Muscle of arm (tissue), 12 donors: ENCODE data around the gene QRSL1. TPM values are rescaled to one million over a fixed set of nuclear protein-coding genes. Genes with fewer than 3 reads are reported as not detected.
"Not testable (repeated sequence)": the region's sequence is repeated elsewhere in the genome, so short reads cannot be mapped to it uniquely, and the experiment has no call there.

Source experiments
- DNase-seq: peaks from one replicate; pipeline ENCODE4 v3.0.0-alpha.2; 2013
- polyA plus RNA-seq, 12 donors: library from polyadenylated mRNA; unstranded; fragments of 120-200 nt; gene quantifications; one replicate each; pipeline ENCODE4 v1.2.1, GENCODE V29; 2013; ENCODE audit not compliant: insufficient read length in 12 of 12

The QRSL1 gene
- polyA plus RNA-seq, 12 donors = 9.1 to 19.2 (median 14.2) TPM; not detected in 1

DNA sequence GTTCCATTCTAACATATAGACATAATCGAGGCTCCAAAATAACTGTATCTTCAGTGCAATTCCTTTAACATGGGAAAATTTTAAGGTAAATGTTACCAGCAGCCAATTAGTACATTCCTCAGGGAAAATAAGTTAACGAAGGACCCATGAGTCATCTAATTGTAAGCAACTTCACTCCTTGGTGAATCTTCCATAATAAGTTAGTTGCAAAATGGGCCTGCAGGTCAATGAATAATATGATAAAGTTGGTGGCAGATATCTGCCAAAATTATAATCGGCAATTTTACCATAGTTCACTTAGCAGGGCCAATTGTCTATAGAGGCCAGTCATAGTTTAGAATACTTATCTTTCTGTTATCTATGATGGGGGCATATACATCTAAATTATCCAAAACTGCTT lies 42.3 kb downstream of the QRSL1 start:
- no peak for DNase-seq

DNA sequence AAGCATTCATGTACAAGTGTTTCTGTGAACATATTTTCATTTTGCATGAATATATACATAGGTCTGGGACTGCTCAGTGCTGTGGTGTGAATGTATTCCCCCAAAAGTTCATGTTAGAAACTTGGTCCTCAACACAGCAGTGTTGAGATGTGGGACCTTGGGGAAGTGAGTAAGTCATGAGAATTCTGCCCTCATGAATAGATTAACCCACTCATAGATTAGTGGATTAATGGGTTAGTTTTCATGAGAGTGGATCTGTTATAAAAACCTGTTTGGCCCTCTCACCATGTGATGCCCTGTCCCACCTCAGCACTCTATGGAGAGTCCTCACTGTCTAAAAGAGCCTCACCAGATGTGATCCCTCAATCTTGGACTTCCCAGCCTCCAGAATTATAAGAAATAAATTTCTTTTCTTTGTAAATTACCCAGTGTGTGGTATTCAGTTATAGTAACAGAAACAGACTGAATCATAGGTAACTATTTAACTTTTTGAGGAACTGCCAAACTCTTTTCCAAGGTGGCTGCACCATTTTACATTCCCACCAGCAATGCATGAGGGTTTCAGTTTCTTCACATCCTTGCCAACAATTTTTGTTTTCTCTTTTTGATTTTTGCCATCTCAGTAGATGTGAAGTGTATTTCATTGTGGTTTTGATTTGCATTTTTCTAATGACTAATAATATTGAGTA lies 45.3 kb downstream of the QRSL1 start:
- no peak for DNase-seq

DNA sequence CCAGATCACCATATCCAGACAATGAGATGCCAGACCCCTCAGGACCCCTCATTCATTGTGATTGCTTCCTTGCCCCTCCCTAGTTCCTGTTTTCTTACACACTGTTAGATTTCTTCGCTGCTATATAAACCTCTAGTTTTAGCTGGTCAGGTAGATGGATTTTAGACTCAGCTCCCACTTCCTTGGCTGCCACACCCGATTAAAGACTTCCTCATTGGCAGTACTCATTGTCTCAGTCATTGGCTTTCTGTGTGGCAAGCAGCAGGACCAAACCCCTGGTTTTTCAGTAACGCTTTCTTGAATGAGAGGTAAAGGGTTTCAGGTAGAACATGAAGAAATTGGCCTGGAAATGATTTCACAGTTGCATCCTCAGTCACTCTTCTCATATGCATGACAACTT lies 47.9 kb downstream of the QRSL1 start:
- no peak for DNase-seq

DNA sequence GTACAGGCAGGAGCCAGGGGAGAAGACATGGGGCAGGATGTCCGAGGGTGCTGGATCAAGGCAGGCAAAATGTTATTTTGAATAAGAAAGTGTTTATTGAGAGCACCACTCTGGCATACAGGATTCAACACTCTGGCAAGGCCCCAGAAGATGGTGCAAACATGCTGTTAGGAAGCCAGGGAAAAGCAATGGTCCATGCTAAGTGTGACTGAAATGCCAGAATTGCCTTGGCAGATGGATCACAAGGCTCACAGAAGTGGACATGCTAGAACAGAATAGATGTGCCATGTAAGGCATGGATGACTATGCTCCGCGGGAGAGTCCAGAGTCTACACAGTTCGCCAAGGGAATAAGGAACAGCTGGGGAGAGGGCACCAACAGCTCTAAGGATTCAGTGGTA lies 54.6 kb downstream of the QRSL1 start:
- DNase-seq = no peak

DNA sequence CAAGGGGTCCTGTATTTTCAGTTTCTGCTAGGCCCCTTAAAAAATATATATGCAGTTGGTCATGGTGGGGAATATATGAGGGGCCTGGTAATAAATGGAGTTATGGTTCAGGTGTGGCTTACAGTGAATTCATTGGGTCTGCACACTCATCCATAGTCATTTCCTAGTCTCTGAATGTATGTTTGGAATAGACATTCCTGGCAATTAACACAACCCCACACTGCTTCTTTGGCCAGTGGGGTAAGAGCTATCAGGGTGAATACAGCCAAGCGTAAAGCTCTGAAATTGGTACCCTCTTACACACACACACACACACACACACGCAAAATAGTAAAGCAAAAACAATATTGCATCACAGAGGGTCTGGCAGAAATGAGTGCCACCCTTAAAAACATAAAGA lies 56.5 kb downstream of the QRSL1 start:
- no peak for DNase-seq

DNA sequence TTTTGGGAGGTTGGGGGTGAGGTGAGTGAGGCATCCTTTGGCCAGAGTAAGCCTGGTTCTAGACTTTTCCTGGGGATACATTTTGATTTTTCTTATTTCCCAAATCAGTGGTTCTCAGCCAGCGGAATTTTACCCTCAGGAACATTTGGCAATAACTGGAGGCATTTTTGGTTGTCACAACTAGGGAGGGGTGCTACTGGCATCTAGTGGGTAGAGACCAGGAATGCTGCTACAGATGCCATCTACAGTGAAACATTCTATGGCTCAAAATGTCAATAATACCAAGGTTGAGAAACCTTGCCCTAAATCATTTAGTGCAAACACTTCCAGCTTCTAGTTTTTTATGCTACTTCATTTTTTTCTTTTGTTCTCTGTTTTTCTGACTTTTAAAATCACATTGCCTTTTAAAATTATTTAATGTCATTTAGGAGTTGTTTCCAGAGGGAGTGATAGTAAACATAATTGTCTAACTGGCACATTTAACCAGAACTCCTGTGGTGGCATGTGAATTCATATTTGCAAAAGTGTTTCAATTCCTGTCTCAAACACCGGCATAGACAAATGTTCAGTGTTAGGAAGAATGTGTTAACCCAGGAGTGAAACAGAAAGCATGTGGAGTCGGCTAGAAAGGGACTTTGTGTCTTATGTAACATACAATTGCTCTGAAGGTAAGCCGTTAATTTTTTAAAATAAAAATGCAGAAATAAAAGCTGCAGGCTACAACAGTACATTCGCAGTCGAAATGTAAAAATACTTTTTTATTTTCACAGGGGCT lies 59.0 kb downstream of the QRSL1 start:
- no peak for DNase-seq

DNA sequence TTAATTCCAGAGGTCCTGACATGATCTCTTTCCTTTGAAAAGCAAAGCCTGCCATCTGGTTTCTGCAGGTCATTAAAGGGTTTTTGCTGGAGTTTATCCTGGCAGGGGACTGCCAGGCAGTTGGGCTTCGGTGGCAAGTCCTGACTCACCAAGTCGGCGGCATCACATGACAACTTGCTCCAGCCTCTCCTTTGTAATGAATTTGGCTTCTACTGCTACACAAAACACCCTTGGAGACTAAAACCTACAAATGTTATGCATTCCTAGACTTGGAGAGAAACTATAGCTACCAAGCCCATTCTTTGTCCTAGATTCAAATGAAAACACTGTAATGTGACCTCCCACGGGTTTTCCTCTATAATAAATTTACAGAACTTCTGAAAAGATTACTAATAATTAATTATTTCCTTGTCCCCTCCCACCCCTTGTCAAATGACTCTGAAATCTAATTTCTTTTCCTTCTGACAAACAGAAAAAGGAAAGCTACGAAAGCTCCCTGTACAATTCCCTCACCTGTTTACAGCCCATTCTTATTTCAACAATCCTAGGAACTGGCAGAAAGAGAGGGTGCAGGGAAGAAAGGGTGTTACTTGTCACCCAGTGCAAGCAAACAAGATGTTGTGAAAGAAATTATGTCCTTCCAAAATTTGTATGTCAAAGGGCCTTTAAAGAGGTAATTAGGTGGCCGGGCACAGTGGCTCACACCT lies 62.9 kb downstream of the QRSL1 start:
- DNase-seq = no peak

DNA sequence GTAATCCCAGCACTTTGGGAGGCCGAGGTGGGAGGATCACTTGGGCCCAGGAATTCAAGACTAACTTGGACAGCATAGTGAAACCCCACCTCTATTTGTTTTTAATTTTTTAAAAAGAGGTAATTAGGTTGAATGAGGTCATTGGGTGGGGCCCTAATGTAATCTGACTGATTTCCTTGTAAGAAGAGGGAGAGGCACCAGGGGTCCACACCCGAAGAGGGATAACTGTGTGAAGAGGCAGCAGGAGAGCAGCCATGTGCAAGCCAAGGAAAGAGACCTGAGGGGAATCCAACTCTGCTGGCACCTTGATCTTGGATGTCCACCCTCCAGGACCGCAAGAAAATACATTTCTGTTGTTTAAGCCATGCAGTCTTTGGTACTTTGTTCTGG lies 63.4 kb downstream of the QRSL1 start:
- DNase-seq = no peak

DNA sequence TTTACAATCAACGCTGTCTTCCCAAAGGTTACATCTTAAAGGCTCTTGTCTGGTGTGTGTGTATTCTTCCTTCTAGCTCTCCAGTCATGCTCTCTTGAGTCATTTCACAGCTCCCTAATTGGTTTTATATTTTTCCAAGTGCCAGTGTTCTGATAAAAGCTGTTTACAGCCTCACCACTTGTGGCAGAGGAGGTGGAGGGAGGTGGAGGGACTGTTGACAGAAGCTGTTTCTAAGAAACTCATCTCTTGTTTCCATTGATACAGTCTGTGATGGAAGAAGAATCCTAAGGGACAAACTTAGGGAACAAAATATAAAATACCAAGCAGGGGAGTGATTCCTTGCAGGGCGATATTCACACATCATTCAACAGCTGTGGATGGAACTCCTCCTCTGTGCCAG lies 64.0 kb downstream of the QRSL1 start:
- no peak for DNase-seq

DNA sequence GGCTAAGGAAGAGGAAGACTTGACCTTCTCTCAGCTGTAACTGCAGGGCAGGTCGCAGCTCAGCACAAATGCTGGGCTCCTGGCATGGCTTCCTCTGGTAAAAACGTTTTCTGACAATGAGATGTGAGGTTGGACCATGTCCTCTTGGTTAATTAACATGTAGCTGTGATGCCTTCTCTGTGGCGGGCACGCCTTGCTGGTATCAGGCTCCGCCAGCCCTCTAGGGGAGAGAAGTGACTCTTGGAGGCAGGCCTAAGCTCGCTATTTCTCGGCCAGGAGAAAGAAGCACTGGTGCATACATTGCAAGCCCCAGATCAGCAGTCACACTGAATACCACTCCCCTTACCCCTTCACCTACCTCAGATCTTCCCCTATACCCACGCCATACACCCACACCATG lies 65.0 kb downstream of the QRSL1 start:
- DNase-seq = no peak

DNA sequence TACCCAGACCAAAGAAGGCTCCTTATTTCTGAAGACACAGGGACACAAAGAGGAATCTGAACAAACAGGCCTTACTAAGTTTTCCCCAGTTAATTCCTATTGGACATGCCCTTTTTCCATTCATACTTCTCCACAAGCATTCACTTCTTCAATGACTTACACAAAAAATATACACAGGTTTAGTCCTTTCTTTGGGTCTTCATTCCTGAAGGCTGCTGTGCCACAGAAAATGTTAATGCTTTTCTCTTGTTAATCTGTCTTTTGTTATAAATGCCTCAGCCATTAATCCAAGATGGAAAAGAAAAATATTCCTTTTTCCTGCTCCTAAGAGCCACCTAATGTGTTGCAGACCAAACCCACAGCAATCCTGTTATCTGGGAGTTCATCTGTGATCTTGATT lies 71.2 kb downstream of the QRSL1 start:
- DNase-seq = no peak

DNA sequence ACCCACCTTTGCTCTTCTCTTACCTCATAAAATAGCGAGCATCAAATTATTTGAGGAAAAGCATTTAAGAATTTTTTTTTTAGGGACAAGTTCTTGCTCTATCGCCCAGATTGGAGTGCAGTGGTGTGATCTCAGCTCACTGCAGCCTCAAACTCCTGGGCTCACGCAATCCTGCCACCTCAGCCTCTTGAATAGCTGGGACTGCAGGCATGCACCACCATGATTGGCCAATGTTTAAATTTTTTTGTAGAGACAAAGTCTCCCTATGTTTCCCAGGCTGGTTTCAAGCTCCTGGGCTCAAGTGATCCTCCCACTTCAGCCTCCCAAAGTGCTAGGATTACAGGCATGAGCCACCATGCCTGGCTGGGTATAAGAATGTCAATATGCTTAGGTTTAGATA lies 71.8 kb downstream of the QRSL1 start:
- not testable (repeated sequence) for DNase-seq

DNA sequence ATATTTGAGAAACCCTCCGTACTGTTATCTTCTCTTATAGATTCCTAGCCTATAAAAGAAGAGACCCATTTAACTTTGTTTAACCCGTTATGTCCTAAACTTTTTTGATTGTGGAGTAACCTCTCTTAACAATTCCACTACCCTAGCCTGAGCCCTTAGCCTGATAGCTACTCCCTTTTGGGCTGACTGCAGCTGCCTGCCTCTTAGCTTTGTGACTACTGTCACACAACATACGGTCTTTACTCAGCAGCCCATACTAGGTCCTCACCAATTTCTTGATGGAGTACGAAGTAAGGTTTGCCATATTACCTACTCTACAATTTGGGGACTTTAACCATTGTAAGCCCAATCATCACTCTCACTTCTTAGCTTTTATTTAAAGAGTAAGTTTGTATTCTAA lies 72.7 kb downstream of the QRSL1 start:
- DNase-seq = no peak

DNA sequence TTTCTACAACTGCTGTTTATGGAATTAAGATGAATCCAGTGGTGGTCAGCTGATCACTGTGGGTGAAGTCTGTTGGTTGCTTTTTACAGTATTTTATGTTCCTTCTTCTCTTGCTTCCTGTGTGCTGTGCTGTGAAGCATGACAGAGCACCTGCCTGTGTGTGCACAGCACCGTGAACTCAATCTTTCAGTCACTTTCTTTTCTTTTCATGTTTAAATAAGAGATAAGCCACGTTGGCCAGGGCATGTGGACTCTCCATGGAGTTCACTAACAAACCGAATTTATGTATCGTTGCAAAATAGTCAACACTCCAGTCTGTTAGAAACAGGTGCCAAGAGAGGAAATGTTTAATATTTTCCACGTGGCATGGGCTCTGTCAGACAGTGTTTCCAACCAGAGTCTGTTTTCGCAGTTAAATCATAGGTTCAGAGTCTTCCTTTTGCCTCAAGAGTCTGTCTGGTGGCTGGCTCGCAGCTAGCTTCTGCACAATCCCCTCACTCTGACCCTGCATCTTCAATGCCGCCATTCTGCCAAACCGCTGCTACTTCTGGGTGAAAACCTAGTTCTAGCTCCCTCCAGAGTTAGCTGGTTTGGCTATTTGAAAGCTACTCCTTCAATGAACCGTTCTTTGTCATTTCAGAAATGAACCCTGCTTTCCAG lies 73.2 kb downstream of the QRSL1 start:
- no peak for DNase-seq

DNA sequence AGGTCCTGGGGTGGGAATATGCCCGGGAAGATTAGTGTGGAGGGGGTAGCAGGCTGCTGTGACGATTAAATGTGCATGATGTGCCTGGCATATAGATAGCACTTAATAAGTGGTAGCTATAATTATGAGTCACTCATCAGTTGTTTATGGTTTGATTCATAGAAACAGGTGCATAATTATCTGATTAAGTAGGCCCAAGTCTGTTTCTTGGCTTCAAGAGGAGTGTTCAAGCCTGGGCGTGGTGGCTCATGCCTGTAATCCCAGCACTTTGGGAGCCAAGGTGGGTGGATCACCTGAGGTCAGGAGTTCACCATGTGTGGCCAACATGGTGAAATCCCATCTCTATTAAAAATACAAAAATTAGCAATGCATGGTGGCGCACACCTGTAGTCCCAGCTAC lies 74.9 kb downstream of the QRSL1 start:
- DNase-seq = no peak

DNA sequence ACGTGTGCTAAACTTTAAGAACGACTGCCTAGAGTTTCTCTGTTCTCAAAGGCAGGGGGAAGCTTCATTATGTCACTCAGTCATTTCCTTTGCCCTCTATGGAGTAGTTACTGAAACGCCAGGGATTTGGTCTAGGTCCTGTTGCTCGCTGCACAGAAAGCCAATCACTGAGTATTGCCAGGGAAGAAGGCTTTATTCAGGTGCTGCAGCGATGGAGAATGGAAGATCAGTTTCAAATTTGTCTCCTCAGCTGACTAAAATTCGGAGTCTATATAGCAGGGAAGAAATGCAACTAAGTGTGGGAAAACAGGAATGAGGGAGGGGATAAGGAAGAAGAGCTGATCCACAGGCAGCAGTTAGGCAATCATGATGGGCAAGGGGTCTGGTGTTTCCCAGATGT lies 75.8 kb downstream of the QRSL1 start:
- DNase-seq = no peak

DNA sequence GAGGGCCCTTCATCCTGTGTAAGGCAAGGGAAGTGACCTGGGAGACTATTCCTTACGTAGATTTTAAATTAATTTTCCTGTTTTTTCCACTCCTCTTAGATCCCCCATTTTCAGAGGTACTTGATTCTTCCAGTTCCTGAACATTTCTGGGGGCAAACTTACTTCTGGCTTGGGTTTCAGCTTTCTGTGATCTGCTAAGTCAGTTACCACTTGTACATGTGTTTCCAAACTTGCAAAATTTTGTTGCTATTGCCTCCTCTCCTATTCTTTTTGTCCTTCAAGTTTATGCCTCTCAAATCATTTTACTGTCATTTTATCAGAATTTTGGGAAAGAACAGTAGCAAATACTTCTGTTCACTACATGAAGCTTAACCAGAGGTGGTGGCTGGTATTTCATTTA lies 81.2 kb downstream of the QRSL1 start:
- DNase-seq = no peak

DNA sequence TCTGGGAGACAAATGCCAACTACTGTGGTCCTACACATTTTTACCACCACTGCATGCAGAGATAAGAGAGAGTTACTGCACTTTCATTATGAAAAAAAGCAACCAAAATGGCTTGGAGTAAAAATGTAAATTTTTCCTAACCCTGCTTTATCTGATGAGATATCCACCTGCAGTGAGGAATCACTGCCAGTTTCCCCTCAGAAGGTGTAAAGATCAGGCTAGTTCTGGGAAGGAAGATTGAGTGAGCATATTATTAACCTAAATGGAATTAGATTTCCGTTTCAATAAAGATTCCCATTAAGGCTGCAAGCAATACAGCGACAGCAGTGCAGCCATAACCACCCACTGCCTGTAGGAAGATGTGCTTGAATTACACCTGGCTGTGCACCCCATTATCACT lies 84.9 kb downstream of the QRSL1 start:
- no peak for DNase-seq

DNA sequence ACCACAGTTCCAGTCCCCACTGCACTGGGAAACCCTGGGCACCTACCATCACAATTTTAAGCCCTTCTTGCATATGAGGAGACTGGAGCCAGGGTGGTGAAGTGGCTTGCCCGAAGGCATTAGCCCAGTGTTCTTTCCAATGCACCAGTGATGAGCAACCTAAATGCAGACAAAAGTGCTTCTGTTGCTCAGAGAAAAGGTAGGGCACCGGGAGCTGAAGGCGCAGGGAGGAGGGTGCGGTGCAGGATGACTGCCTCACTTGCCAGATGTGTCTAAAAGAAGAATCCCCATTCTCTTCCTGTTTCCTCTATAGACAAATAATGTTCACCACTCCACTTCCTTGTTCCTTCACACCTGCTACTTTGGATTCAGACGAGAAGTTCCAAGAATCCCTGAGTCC lies 86.5 kb downstream of the QRSL1 start:
- DNase-seq = no peak

DNA sequence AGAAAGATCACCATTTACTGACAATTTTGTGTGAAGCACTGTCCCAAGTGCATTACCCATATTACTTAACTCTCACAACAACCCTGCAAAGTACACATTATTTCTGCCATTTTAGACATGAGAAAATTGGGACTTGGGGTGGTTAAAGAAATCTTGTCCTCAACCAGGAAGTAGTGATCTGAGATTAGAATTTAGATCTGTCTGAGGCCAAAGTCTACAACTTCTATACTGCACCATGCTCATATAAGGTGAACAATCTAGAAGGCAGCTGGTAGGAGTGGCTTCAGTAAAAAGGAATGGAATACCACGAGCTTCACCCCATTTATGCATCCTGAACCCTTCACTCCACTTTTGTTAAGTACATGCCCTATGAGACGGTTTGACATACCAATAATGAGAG lies 87.6 kb downstream of the QRSL1 start:
- no peak for DNase-seq
